K562 (cell line): ENCODE data around the gene TUBB2A. TPM values are rescaled to one million over a fixed set of nuclear protein-coding genes. Genes with fewer than 3 reads are reported as not detected.

Experiments
- ELF2 ChIP-seq: fragments of 250-450 bp; sonication (Bioruptor Pico); IDR thresholded peaks from 2 replicates; pipeline ENCODE4 v1.5.0; 2021; ENCODE audit warnings: mild to moderate bottlenecking
- IFI16 ChIP-seq: fragments of 250-450 bp; sonication (Bioruptor Pico); IDR thresholded peaks from 2 replicates; pipeline ENCODE4 v2.1.2; 2022; ENCODE audit warnings: mild to moderate bottlenecking, inconsistent platforms
- MAFK ChIP-seq: IDR thresholded peaks from 2 replicates; pipeline ENCODE4 v1.6.1; 2011; ENCODE audit warnings: low read length, improper control_type of control experiment
- MTF1 ChIP-seq: fragments of 250-450 bp; sonication (Bioruptor Pico); IDR thresholded peaks from 2 replicates; pipeline ENCODE4 v1.9.0; 2021; ENCODE audit warnings: moderate library complexity, mild to moderate bottlenecking, inconsistent platforms, borderline replicate concordance
- NFATC3 ChIP-seq: fragments of 450-650 bp; IDR thresholded peaks from 2 replicates; pipeline ENCODE4 v1.6.1; 2017; ENCODE audit warnings: mild to moderate bottlenecking
- PHB ChIP-seq: fragments of 250-450 bp; sonication (Bioruptor Pico); IDR thresholded peaks from 2 replicates; pipeline ENCODE4 v1.5.0; 2021
- PHTF2 ChIP-seq: fragments of 250-450 bp; sonication (Bioruptor Pico); IDR thresholded peaks from 2 replicates; pipeline ENCODE4 v1.5.0; 2021; ENCODE audit warnings: mild to moderate bottlenecking
- POLR3A ChIP-seq: IDR thresholded peaks from 2 replicates; pipeline ENCODE4 v1.6.1; 2011; ENCODE audit warnings: borderline replicate concordance, mild to moderate bottlenecking, moderate library complexity; ENCODE audit not compliant: insufficient read length, insufficient read depth; ENCODE audit errors: extremely low read depth
- RB1 ChIP-seq: fragments of 450-650 bp; IDR thresholded peaks from 2 replicates; pipeline ENCODE4 v1.6.1; 2017; ENCODE audit warnings: low read depth, mild to moderate bottlenecking
- TRIM24 ChIP-seq, 2 experiments: fragments of 450-650 bp; IDR thresholded peaks; 2 replicates each; pipeline ENCODE4 v1.6.1; 2016
- U2AF2 ChIP-seq: fragments of 200-400 bp; formaldehyde crosslinking; optimal IDR thresholded peaks from 2 replicates; pipeline ENCODE3; 2017; ENCODE audit warnings: low read depth, mild to moderate bottlenecking, low read length
- ZC3H4 ChIP-seq: sonication (generic); formaldehyde crosslinking; IDR thresholded peaks from 2 replicates; pipeline ENCODE4 v1.9.0; 2021; ENCODE audit warnings: missing genetic modification reagents, borderline replicate concordance
- ZNF146 ChIP-seq: IDR thresholded peaks from one replicate; pipeline ENCODE4 v1.6.1; 2018; ENCODE audit warnings: missing compliant biosample characterization; ENCODE audit not compliant: unreplicated experiment
- ZNF23 ChIP-seq: fragments of 250-450 bp; sonication (Bioruptor Pico); IDR thresholded peaks from 2 replicates; pipeline ENCODE4 v1.4.0; 2020; ENCODE audit warnings: mild to moderate bottlenecking
- ZNF586 ChIP-seq: fragments of 450-650 bp; formaldehyde crosslinking; conservative IDR thresholded peaks from 2 replicates; pipeline ENCODE4 v1.4.0; 2020; ENCODE audit warnings: mild to moderate bottlenecking, moderate library complexity
- ZNF707 ChIP-seq: fragments of 250-450 bp; sonication (Bioruptor Pico); conservative IDR thresholded peaks from 2 replicates; pipeline ENCODE4 v1.8.0; 2022; ENCODE audit warnings: inconsistent platforms, mild to moderate bottlenecking, moderate library complexity
- ZNF79 ChIP-seq: fragments of 250-450 bp; sonication (Bioruptor Pico); IDR thresholded peaks from 2 replicates; pipeline ENCODE4 v1.4.0; 2020; ENCODE audit warnings: low read depth, mild to moderate bottlenecking, moderate library complexity
- ZSCAN29 ChIP-seq: fragments of 450-650 bp; IDR thresholded peaks from 2 replicates; pipeline ENCODE4 v1.6.1; 2017
- polyA plus RNA-seq, 8 experiments: library from polyadenylated mRNA; depleted of rRNA in 4 of 8; stranded (reverse) in 5 of 8; unstranded in 3 of 8; fragments of >200 nt; fragmentation: Nextera tagmentation in 2 of 8; fragmentation: Illumina TruSeq in 1 of 8; extraction: Ambion mirVana in 2 of 8; extraction: Trizol in 1 of 8; gene quantifications; 2 replicates each; pipeline versions ENCODE4 v1.2.1 to v1.2.3, GENCODE V29; 2011 to 2014; ENCODE audit warnings: inconsistent platforms in 1 of 8, missing spikeins in 1 of 8
- total RNA-seq, 7 experiments: library from RNA; depleted of rRNA in 6 of 7; stranded (reverse); fragments of >200 nt in 6 of 7; fragmentation: Illumina TruSeq in 2 of 7; extraction: Trizol in 2 of 7; gene quantifications; 2 replicates each; pipeline versions ENCODE4 v1.2.1 to v1.2.3, GENCODE V29; 2011 to 2021; ENCODE audit warnings: low replicate concordance in 1 of 7
- TF ChIP-seq, protein P1 (sequence below): fragments of 450-650 bp; IDR thresholded peaks from 2 replicates; pipeline ENCODE4 v1.6.1; 2017; ENCODE audit warnings: mild to moderate bottlenecking, moderate library complexity
- TF ChIP-seq, protein P2 (sequence below), 2 experiments: fragments of 450-650 bp in 1 of 2; sonication (generic) in 1 of 2; formaldehyde crosslinking in 1 of 2; IDR thresholded peaks in 1 of 2; conservative IDR thresholded peaks in 1 of 2; 2 replicates each; pipeline versions ENCODE4 v1.6.1 to v1.8.1; 2016 to 2023; ENCODE audit warnings: mild to moderate bottlenecking in 2 of 2, moderate library complexity in 2 of 2, inconsistent platforms in 1 of 2, missing genetic modification reagents in 1 of 2
- TF ChIP-seq, protein P3 (sequence below): fragments of 450-650 bp; IDR thresholded peaks from 2 replicates; pipeline ENCODE4 v1.6.1; 2016; ENCODE audit warnings: borderline replicate concordance
- TF ChIP-seq, protein P4 (sequence below): sonication (generic); formaldehyde crosslinking; IDR thresholded peaks from 2 replicates; pipeline ENCODE4 v1.8.0; 2022; ENCODE audit warnings: missing genetic modification reagents, mild to moderate bottlenecking, moderate library complexity, borderline replicate concordance

Gene TUBB2A
- total and polyA plus RNA-seq, 9 of the 15 experiments (the other 6 are each of a cell fraction or from before 2014, with no cell fraction given), result 3.6 to 92.1 (median 45.6) TPM

DNA sequence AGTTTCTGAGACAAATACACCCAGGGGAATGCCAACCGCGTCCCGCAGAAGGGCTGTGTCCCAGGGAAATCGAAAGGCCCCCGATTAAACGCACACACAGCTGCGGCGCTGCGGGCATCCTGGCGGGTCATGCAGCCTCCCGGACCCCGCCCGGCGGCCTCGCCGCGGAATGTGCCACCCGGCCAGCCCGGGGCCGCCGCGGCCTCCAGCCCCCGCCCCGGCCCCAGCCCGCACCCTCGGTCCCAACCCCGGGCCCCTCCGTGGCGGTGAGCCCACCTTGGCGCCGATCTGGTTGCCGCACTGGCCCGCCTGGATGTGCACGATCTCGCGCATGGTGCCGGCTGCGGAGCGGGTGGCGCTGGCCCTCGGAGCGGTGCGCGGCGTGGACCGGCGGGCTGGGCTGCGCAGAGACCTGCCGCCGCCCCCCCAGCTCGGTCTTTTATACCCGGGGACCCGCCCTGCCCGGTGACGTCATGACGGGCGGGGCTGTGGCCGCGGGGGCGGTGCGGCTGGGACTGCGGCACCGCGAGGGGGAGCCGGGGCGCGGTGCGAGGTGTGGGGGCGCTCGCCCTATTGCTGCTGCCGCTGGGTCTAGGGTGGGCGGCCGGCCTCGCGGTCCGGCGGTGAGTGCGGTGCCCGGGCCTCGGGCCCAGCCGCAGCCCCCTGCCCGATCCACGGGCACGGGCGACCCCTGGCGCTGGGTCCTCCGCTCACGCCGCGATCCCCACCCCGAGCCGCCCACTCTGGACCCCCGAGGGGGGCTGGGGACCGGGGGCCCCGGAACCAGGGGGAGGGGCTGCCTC is at the start of gene TUBB2A (continued):
- TF ChIP-seq, protein P1, sequence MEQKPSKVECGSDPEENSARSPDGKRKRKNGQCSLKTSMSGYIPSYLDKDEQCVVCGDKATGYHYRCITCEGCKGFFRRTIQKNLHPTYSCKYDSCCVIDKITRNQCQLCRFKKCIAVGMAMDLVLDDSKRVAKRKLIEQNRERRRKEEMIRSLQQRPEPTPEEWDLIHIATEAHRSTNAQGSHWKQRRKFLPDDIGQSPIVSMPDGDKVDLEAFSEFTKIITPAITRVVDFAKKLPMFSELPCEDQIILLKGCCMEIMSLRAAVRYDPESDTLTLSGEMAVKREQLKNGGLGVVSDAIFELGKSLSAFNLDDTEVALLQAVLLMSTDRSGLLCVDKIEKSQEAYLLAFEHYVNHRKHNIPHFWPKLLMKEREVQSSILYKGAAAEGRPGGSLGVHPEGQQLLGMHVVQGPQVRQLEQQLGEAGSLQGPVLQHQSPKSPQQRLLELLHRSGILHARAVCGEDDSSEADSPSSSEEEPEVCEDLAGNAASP, result no peak
- no peak for TF ChIP-seq MTF1 (CRISPR knock-in tag)
- TF ChIP-seq, protein P2, sequence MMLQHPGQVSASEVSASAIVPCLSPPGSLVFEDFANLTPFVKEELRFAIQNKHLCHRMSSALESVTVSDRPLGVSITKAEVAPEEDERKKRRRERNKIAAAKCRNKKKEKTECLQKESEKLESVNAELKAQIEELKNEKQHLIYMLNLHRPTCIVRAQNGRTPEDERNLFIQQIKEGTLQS (IDR thresholded peaks at IDR 0.05), result peak; percentile 96
- TF ChIP-seq, protein P2 (CRISPR knock-in tag; conservative IDR thresholded peaks at IDR 0.05), result peak; percentile 52; the same call in 1 of the 2 replicates
- TF ChIP-seq IFI16 (CRISPR knock-in tag), result no peak
- no peak for TF ChIP-seq PHTF2 (CRISPR knock-in tag)
- TF ChIP-seq ZNF146 (CRISPR knock-in tag), result no peak
- TF ChIP-seq MAFK, result no peak
- TF ChIP-seq PHB (CRISPR knock-in tag), result no peak; the same call in 1 of the 2 replicates
- no peak for TF ChIP-seq ZNF707 (CRISPR knock-in tag)
- 0 out of 2 replicates have a peak, but pooled peaks have one; percentile 31 for TF ChIP-seq ZC3H4 (CRISPR knock-in tag)
- TF ChIP-seq ZSCAN29, result no peak
- TF ChIP-seq ZNF23, result no peak
- no peak for TF ChIP-seq POLR3A
- TF ChIP-seq ELF2, result no peak
- TF ChIP-seq ZNF79 (CRISPR knock-in tag), result no peak
- TF ChIP-seq, protein P3, sequence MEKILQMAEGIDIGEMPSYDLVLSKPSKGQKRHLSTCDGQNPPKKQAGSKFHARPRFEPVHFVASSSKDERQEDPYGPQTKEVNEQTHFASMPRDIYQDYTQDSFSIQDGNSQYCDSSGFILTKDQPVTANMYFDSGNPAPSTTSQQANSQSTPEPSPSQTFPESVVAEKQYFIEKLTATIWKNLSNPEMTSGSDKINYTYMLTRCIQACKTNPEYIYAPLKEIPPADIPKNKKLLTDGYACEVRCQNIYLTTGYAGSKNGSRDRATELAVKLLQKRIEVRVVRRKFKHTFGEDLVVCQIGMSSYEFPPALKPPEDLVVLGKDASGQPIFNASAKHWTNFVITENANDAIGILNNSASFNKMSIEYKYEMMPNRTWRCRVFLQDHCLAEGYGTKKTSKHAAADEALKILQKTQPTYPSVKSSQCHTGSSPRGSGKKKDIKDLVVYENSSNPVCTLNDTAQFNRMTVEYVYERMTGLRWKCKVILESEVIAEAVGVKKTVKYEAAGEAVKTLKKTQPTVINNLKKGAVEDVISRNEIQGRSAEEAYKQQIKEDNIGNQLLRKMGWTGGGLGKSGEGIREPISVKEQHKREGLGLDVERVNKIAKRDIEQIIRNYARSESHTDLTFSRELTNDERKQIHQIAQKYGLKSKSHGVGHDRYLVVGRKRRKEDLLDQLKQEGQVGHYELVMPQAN, result no peak
- TF ChIP-seq U2AF2, result no peak
- no peak for TF ChIP-seq ZNF586
- no peak for TF ChIP-seq NFATC3
- TF ChIP-seq, protein P4, sequence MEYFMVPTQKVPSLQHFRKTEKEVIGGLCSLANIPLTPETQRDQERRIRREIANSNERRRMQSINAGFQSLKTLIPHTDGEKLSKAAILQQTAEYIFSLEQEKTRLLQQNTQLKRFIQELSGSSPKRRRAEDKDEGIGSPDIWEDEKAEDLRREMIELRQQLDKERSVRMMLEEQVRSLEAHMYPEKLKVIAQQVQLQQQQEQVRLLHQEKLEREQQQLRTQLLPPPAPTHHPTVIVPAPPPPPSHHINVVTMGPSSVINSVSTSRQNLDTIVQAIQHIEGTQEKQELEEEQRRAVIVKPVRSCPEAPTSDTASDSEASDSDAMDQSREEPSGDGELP, result peak; percentile 73; the same call in 1 of the 2 replicates
- TF ChIP-seq TRIM24 (IDR thresholded peaks at IDR 0.05), result no peak
- peak; percentile 94; the same call in 1 of the 2 replicates for TF ChIP-seq RB1
